Measurements from ENCODE around the gene ADAMTS2.
"Not testable (repeated sequence)": the region's sequence is repeated elsewhere in the genome, so short reads cannot be mapped to it uniquely, and the experiment has no call there.

Gene ADAMTS2

DNA sequence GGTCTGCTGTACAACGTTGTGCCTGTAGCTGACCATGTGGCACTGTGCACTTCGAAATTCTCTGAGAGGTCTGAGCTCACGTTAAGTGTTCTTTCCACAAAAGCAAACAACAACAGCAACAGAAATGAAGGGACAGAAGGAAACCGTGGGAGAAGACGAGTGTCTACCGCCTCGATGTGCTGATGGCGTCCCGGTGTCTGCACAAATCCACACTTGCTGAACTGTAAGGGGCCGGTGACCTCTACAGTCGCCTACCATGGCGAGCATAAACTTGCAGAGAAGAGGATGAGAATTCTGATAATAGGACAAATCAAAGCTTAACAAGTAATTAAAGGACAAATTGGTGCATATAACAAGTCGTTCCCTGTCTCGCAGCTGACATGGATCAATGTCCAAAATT, 114.0 kb downstream of the ADAMTS2 start:
- no peak for DNase-seq (ENCODE audit: low spot score)

DNA sequence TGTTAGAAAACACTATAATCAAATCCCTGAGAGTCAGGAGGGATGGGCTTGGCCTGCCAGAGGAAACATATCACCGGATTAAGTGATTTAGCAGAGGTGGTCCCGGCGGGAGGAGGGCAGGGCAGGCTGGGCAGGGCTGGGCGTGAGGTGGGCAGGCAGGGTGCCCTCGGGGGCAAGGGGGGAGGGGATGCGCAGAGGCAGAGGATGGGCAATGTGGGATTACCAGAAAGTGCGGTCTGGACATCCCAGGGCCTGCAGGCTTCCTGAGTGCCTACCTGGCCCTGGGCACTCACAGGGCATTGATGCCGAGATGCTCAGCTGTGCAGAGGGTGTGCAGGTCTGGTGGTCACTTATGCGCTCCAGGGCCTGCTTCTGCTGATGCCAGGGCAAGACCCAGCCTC, 115.2 kb downstream of the ADAMTS2 start:
- no peak for DNase-seq (ENCODE audit: low spot score)

DNA sequence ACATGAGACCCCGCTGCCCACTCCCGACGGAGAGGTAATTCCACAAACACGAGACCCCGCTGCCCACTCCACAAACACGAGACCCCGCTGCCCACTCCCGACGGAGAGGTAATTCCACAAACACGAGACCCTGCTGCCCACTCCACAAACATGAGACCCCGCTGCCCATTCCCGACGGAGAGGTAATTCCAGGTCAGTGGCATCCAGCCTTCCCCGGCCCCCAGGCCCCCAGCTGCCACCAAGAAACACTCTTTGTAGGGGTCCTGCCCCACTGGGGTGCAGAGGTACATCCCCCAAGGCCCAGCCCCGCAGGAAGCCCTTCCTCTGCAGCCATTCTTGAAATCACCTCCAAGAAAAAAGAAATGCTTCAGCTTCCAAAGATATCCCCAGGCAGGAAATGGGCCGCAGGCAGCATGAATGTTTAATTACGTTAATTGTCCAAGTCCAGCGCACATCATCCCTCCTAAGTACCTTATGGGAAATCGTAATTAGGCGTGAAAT, 115.9 kb downstream of the ADAMTS2 start:
- DNase-seq (ENCODE audit: low spot score), result no peak

DNA sequence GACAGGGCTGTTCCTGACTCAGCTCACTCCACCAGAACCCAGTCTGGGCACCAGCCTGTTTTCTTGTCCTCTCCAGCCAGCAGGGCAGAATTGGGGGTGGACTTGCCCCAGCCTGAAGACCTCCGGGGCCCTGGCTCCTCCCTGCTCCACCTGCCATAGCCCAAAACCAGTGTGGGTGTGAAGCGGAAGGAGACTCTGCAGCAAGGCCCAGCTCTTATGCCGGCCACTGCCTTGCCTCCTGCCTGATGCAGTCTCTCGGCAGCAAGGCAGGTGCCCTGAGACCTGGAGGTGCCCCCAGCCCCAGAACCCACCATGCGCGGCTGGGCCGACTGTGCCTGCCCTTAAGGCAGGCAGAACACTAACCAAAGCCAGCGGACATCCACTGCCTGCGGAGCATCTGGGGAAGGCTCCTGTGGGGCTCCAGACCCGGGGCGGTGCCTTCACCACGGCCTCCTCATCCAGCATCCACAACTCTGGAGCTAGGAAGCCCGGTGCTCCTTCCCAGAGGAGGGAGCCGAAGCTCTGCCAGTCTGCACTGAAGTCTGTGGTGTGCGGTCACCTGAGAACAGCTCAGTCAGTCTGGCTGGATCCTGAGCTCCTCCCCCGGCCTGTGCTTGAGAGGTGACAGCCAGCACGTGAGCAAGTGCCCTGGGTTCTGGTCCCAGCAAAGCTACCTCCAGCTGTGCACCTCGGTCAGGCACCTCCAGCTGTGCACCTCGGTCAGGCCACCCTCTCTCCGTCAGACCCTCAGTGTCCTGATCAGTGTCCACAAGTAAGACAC, 116.7 kb downstream of the ADAMTS2 start:
- DNase-seq (ENCODE audit: low spot score), result no peak

DNA sequence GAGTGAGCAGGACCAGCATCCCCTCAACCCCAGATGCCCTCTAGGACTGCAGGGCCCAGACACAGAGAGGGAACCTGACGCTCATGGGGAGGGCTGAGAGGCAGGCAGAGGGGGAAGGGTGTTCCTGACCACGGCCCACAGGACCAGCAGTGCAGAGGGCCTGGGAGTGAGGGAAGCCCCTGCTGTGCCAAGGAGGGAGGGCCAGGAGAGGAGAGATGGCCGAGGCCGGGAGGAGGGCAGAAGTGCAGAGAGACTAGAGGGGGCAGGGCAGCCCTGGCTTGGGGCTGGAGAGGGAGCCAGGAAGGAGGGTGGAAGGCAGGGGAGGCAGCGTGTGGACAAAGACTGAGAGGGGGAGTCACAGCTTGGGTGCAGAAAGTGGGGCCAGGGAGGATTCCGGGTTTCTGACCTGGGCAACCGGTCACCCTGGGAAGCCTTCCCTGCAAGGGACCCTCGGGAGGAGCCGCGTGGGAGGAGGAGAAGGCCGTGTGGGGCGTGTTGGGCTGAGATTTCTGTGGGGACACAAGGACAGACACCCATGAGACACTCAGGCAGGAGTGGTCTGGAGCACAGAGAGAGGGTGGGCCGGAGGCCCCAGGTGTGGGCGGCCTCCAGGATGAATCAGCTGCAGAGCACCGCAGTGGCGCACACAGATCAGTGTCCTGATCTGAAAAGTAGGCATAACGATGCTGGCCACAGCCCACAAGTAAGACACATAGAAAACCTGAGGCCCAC, 117.5 kb downstream of the ADAMTS2 start:
- no peak for DNase-seq (ENCODE audit: low spot score)

DNA sequence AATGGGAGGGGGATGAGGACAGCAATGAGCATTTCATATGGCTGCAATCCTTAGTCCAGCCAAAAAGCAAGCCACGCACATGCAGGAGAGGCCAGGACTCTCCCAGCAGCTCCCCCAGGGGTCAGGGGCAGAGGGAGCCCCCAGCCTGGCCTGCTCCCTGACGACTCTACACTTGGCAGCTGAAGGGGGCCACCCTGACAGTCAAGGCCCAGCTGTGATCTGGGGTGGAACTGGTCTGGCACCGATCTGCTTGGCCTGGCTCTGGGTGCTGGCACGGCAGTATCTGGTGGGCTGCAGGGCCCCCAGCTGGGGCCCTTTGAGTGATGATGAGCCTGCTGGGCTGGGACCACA, 118.1 kb downstream of the ADAMTS2 start:
- no peak for DNase-seq (ENCODE audit: low spot score)

DNA sequence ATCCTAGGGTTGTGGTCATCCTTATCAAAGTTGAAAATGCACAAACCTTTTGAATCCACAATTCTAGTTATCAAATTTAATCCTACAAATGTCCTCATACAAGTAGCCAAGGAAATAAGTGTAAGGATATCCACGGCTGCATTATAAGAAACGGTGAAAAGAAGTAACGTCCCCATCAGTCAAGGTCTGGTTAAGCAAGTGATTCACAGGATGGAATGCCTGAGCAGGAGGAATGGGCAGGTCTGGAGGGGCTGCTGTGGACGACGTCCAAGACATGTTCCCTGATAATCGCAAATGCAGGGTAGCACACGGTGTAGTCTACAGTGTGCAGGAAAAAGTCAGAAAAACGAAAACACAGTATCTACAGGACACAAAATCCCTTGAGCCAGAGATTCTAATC, 118.6 kb downstream of the ADAMTS2 start:
- DNase-seq (ENCODE audit: low spot score), result no peak

DNA sequence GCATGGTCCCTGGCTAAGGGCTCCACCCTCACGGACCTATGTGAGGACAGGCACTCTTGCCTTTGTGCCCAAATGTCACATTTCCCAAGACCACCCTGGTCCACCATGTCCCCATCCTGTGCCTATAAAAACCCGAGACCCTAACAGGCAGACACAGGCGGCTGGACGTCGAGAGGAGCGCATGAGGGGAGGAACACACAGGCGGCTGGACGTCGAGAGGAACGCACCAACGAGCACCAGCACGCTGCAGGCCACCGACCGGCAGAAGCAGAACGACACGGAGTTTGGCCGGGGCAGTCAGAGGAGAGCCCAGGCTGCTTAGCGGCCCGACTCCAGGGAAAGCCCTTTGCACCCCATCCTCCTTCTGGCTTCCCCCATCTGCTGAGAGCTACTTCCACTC, 119.9 kb downstream of the ADAMTS2 start:
- no peak for DNase-seq (ENCODE audit: low spot score)

DNA sequence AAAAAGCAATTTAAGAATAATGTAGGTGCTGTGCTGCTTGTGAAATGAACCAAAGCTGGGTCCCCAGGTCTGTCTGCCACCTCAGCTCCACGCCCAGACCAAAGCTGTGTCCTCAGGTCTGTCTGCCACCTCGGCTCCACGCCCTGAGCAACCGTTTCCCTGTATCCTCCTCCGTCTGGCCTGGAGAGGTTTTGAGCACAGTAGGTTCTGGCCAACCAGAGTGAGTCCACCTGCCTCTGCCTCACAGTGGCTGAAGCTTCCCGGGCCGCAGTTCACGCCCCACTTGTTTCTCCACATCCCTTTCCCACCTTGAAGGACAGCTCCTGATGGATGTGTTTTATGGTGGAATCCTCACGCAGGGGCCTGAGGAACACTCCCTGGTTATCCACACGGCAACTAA, 120.5 kb downstream of the ADAMTS2 start:
- DNase-seq (ENCODE audit: low spot score), result no peak

DNA sequence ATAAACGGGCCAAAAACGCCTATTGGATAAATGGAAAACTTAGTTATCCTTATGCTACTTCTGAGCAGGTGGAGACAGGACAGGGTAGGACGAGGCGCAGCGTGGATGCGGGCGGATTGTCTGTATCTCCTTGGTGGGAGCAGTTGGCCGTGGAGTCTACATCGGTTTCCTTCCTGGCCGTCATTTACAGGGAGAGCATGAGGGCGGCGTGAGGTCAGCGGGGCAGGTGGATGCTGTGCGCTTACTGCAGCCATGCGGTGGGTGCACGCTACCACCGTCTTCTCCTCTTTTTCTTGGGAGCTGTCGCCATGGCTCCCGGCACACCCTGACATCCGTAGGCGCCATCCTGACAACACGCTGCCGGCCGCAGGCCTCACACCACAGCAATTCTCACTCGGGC, 121.3 kb downstream of the ADAMTS2 start:
- DNase-seq (ENCODE audit: low spot score), result no peak

DNA sequence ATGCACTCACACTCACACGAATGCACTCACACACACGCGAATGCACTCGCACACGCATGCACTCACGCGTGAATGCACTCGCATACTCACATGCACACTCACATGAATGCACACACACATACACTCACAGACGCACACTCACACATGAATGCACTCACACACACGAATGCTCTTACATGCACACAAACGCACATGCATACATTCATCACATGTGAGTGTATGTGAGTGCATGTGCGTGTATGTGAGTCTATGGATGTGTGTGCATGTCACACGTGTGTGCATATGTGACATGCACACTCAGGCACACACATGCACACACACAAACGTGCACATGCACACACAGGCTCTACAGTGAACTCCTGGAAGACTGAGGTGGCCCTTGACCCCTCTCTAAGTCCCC, 121.7 kb downstream of the ADAMTS2 start:
- DNase-seq (ENCODE audit: low spot score), result no peak

DNA sequence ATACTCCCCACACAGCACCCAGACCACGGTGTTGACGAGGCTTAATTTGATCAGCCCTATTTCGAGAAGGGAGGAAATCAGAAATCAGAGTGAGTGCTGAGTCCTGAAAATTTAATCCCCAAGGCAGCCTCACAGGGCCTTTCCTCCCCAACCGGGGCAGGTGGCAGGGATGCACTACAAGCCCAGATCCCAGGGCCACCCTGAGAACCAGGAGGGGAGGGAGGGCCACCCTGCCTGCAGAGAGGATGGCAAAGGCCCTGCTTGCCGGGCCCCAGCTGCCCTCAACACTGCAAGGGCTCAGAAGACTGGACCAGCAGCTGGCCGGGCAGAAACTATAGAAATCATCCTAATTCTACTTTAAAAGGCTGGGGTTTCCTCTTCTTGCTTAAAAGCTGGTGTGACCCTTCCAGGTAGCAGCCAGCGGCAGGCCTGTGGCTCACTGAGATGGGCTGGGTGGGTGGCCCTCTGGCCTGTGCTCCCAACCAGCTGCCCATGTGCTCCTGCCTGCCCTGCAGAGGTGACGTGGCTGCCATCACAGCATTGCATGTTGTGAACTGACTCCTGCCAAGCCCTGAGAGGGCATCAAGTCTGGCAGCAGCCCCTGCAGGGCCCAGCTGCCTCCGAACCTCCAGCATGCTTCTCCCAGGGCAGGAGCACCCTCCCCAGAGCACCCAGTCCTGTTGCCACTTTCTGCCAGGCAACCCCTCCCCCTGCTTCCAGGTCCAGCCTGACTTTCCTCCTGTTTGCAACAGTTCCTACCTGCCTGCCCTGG, 122.8 kb downstream of the ADAMTS2 start:
- no peak for DNase-seq (ENCODE audit: low spot score)

DNA sequence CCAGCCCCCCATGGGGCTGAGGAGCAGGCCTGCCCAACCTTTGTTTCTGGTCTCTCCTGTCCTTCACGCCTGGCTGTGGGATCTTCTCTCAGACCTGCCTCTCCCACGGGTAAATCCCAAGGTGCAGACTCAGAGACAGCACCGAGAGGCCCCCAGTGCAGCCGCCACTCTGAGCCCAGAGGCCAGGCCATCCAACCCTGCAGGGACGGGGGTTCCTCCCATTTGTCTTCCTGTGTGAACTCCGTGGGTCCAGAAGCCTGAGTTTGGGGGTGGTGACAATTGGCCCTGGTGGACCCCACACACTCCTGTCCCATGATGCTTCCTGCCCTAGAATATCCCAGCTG, 123.4 kb downstream of the ADAMTS2 start:
- DNase-seq (ENCODE audit: low spot score), result no peak

DNA sequence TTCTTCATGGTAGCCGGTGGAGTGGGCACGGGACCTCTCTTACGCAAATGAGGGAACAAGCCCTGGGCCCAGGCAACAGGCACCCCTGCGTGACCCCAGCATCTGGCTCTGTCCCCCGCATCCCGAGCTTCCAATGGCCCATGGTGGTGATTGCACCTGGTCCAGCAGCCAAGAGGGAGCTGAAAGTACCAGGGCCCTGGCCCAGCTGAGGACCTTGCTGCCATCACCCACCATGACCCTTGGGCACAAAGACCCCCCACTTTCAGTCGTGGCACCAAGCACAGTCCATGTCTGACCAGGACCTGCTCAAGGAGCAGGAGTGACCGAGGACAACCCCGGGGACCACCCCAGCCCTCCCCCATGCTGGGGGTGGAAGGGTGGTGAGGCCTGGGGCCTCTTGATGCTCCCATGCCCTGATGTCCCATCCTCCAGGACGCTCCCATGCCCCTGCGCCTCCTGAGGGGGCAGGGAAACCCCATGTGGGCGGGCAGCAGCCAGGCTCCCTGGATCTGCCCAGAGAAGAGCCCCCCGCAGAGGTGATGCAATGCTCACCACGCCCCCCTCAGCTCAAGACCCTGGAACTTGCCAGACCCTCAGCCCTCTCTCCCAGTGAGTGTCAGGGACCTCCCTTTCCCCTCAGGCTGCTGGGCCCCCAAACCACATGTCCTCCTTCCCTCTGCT, 123.9 kb downstream of the ADAMTS2 start:
- no peak for DNase-seq (ENCODE audit: low spot score)

DNA sequence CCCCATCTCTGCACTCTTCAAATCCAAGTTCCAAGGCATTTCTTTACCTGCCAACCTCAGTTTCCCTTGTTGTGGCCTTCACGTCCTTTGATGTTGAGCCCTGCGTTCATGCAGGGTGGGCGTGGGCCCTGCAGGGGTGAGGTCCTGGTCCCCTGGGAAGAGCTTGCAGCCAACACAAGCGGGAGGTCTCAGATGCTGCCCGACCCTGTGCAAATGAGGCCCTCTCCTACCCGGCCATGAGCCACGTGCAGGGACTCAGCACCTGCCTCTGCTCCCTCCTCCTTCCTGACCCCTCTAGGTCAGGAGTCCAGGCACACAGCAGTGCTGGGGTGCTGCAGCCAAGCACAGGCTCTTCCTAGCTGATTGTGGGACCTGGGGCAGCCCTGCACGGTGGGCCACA, 124.5 kb downstream of the ADAMTS2 start:
- no peak for DNase-seq (ENCODE audit: low spot score)

DNA sequence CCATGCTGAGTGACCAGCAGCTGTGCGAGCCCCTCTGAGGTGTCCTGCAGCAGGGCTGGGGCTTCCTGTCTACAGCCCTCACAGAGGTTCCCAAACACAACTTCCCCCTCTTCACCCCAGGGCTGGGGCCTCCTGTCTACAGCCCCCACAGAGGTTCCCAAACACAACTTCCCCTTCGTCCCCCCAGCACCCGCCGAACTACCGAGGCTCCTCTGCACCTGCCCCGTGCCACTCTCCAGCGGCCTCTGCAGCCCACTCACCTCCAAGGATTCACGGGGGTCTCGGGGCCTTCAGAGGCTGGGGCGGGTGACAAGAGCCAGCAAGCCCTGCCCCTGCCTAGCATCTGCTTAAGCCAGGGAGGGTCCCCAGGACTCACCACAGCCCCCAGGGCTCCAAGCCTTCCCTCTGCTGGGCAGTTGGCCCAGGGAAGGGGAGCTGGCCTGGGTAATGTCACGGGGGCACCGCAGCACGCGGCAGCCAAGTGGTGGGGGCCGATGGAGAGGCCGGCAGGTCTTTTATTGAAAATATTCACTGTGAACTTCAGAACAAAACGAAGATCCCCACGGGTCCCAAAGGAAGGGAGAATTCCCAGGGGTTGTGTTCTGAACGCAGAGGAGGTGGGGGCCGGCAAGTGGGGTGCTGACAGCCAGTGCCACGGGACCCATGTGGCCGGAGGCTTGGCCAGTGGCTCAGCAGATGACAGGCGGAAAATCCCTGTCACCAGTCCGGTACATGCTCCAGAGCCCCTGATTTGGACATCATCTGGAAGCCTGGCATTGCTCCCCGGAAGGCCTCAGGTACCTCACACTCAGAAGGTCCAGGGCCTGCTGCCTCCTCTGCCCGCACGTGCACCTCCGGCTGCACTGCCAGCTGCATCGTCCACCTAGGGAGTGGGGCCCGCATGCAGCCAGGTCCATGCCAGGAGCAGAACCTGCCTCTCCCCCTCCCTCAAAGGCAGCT, 125.3 kb downstream of the ADAMTS2 start:
- DNase-seq (ENCODE audit: low spot score), result no peak

DNA sequence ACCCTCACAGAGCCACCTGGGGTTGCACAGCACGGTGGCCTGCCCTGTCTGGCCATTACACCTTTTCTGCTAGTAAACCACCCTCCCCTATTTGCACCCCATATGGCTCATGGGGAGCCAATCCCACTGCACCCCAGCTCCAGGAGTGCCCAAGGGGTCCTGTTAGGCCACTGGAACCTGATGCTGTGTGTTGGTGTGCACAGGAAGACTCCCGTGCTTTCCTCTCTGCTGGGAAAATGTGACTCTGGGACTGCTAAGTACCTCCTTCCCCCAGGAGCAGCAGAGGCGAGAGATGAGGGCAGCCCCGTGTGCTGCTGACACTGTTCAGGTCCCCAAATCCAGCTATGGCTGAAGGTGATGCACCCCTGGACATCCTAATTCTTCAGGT, 126.3 kb downstream of the ADAMTS2 start:
- DNase-seq (ENCODE audit: low spot score), result no peak

DNA sequence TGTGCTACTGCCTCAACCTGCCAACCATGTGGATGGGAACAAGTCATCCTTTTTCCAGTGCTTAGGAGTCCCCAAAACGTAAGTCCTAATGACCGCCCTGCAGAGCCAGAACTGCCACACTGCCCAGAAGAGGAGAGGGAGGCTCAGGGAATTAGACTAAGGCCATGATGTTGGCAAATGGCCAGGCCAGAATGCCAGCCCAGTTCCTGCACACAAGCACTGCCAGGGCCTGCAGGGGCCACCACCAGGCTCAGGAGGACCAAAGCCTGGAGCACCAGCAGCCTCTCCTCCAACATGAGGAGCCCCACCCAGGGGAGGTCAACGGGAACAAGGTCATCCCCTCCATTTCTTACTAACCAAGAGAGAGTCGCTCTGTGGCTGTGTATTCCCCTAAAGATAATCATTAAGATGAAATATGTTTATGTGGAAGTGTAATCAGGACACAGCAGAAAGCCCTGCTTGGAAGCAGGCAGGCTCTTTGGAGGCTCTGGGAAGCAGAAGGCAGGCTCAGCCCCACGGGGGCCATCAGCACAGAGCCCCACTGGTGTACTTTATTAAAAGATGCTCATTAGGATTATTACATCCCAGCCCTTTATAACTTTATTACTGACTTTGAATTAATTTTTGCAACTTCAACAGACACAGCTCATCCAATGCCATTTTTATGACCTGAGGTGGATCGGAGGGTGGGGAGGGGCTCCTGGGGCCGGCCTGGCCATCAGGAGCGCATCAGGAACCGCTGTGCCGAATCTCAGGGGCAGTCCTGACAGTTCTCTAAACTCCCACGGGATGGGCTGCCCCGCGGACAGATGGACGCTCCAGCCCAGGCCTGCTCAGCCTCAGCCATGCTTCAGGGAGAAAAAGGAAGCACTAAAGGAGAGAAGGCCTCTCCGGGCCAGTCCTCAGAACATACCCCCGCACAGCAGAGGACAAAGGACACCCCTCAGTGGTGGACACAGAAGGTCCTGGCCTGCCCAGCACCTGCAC, 127.0 kb downstream of the ADAMTS2 start:
- DNase-seq (ENCODE audit: low spot score), result no peak

DNA sequence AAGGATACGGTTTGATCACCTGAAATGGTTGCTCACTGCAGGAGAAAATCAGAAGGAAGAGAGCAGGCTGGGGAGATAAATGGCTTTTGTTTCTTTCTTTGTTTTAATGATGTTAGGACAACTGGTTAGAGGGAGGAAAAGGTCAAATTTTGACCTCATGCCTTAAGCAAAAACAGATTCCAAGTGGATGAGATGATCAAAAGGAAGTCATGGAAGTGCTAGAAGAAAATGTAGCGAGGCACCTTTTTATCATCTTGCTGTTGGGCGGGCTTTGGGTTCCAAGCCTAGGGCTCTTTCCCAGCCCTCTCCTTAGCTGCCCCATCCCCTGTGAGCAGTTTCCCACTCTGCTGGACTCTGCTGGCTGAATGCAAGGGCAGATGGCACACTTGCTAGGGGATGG, 127.9 kb downstream of the ADAMTS2 start:
- peak; percentile 29 for DNase-seq (ENCODE audit: low spot score)

DNA sequence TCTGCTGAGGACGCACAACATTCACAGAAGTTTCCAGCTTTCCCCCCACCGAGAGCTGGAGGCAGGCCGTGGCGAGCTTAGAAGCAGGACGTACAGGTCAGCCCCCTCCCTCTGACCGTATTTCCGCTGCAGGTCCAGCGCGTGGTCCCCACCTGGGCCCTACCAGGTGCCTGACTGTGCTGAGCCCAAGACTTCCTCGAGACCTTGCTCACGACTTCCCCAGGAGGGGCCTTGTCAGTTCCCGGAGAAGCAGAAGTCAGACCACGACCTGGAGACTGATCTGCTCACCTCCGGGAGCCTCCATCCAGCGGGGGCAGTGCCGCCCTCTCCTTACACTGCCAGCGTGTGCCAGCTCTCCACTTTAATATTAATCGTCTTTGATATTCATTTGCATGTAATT, 128.9 kb downstream of the ADAMTS2 start:
- DNase-seq (ENCODE audit: low spot score), result not testable (repeated sequence)
